Activated naive CD4-positive, alpha-beta T cell treated with anti-CD3 and anti-CD28 coated beads, Interleukin-2, amount 50 U/mL, for 16 hours (primary cell): ENCODE measurements around the gene LGALSL.
"Not testable (repeated sequence)": the region's sequence is repeated elsewhere in the genome, so short reads cannot be mapped to it uniquely, and the experiment has no call there.

Source experiments
- DNase-seq: peaks from one replicate; pipeline ENCODE4 v3.0.0-alpha.2; 2020

LGALSL gene

GRCh38 chr2:64442801-64443429, 11.0 kb upstream of the LGALSL start:
- no peak for DNase-seq

GRCh38 chr2:64445970-64446369, 8.0 kb upstream of the LGALSL start:
- not testable (repeated sequence) for DNase-seq

- no peak for DNase-seq
Measured at GRCh38 chr2:64447317-64448040, 6.5 kb upstream of the LGALSL start.

- DNase-seq = no peak
Measured at GRCh38 chr2:64448041-64448426, 5.9 kb upstream of the LGALSL start.

GRCh38 chr2:64451051-64451450, 2.9 kb upstream of the LGALSL start:
- DNase-seq = no peak

- peak; percentile 64 for DNase-seq
Measured at GRCh38 chr2:64454386-64455332, 697 bp downstream of the LGALSL start.

GRCh38 chr2:64455545-64455944, 1.6 kb downstream of the LGALSL start:
- DNase-seq = no peak

- no peak for DNase-seq
Measured at GRCh38 chr2:64456293-64456692, 2.3 kb downstream of the LGALSL start.

GRCh38 chr2:64457524-64457923, 3.6 kb downstream of the LGALSL start:
- no peak for DNase-seq

GRCh38 chr2:64459575-64459974, 5.6 kb downstream of the LGALSL start:
- DNase-seq = no peak

GRCh38 chr2:64460330-64460729, 6.4 kb downstream of the LGALSL start:
- DNase-seq = no peak

- no peak for DNase-seq
Measured at GRCh38 chr2:64461271-64462058, 7.5 kb downstream of the LGALSL start.

GRCh38 chr2:64462171-64462570, 8.2 kb downstream of the LGALSL start:
- DNase-seq = no peak

GRCh38 chr2:64462940-64463700, 9.2 kb downstream of the LGALSL start:
- no peak for DNase-seq

GRCh38 chr2:64463781-64464180, 9.8 kb downstream of the LGALSL start:
- no peak for DNase-seq

- no peak for DNase-seq
Measured at GRCh38 chr2:64466478-64467085, 12.6 kb downstream of the LGALSL start.

GRCh38 chr2:64467096-64467843, 13.3 kb downstream of the LGALSL start:
- DNase-seq = no peak

- DNase-seq = no peak
Measured at GRCh38 chr2:64469261-64469660, 15.3 kb downstream of the LGALSL start.

GRCh38 chr2:64470071-64470470, 16.1 kb downstream of the LGALSL start:
- DNase-seq = no peak

- no peak for DNase-seq
Measured at GRCh38 chr2:64470766-64471295, 16.9 kb downstream of the LGALSL start.
